IMR-90 (cell line): ENCODE data around the gene CYP26B1. TPM values are rescaled to one million over a fixed set of nuclear protein-coding genes. Genes with fewer than 3 reads are reported as not detected.

Experiments
- ATAC-seq: fragments of 200-7000 bp; cut with Tn5 transposase; 2 replicates; pipeline ENCODE4 v1.9.1; 2020; ENCODE audit warnings: low read depth, mild to moderate bottlenecking, moderate library complexity
- BruUV-seq: library from RNA; stranded (reverse); fragments of 400-500 nt; replicated peaks from 2 replicates; lab custom pipeline; 2021; lab: Mats Ljungman, UMichigan
- CTCF ChIA-PET: fragments of 300-600 bp; formaldehyde crosslinking; extraction: SDS; loops from one replicate; lab custom pipeline; 2021; ENCODE audit warnings: antibody characterized with exemption; lab: Yijun Ruan, JAX
- POLR2A ChIA-PET: fragments of 300-600 bp; sonication (Branson Sonifier 250); formaldehyde crosslinking; loops from one replicate; lab custom pipeline; 2022; ENCODE audit warnings: antibody characterized with exemption; ENCODE audit not compliant: unreplicated experiment; lab: Charles Lee
- DNase-seq: peaks from one replicate; pipeline ENCODE4 v3.0.0; 2013
- H2AFZ ChIP-seq: replicated peaks from 2 replicates; pipeline ENCODE3; 2013; ENCODE audit warnings: low read length, mild to moderate bottlenecking; ENCODE audit not compliant: poor library complexity
- H2AK5ac ChIP-seq: 2 replicates; pipeline ENCODE4 v1.6.1; 2013; ENCODE audit warnings: low read depth, low read length, inconsistent platforms
- H2AK9ac ChIP-seq: replicated peaks from 2 replicates; pipeline ENCODE3; 2013; ENCODE audit warnings: mild to moderate bottlenecking, low read depth, low read length, moderate library complexity; ENCODE audit not compliant: poor library complexity
- H2BK120ac ChIP-seq: 2 replicates; pipeline ENCODE4 v1.6.1; 2013; ENCODE audit warnings: low read depth, low read length, inconsistent platforms
- H2BK15ac ChIP-seq: 3 replicates; pipeline ENCODE4 v1.6.1; 2013; ENCODE audit warnings: low read depth, low read length, inconsistent platforms
- H2BK20ac ChIP-seq: 2 replicates; pipeline ENCODE4 v1.6.1; 2013; ENCODE audit warnings: low read depth, mild to moderate bottlenecking, inconsistent platforms, low read length, moderate library complexity
- H2BK5ac ChIP-seq: 2 replicates; pipeline ENCODE4 v1.6.1; 2013; ENCODE audit warnings: mild to moderate bottlenecking, low read depth, low read length, inconsistent platforms; ENCODE audit not compliant: poor library complexity, severe bottlenecking
- H3K14ac ChIP-seq: replicated peaks from 2 replicates; pipeline ENCODE4 v1.6.1; 2013; ENCODE audit warnings: low read depth, low read length, inconsistent platforms
- H3K18ac ChIP-seq: 2 replicates; pipeline ENCODE4 v1.6.1; 2013; ENCODE audit warnings: low read depth, low read length, control low read depth
- H3K23ac ChIP-seq: 2 replicates; pipeline ENCODE4 v1.6.1; 2013; ENCODE audit warnings: low read depth, low read length, inconsistent platforms
- H3K27ac ChIP-seq: 2 replicates; pipeline ENCODE4 v1.5.1; 2013; ENCODE audit warnings: mild to moderate bottlenecking, control low read depth, low read length; ENCODE audit not compliant: insufficient read depth
- H3K27me3 ChIP-seq: 2 replicates; pipeline ENCODE4 v1.6.1; 2013; ENCODE audit warnings: low read length; ENCODE audit not compliant: control insufficient read depth, insufficient read depth
- H3K36me3 ChIP-seq: 2 replicates; pipeline ENCODE4 v1.6.1; 2013; ENCODE audit warnings: low read length, mixed read lengths; ENCODE audit not compliant: control insufficient read depth, insufficient read depth
- H3K4ac ChIP-seq: 2 replicates; pipeline ENCODE4 v1.6.1; 2013; ENCODE audit warnings: low read depth, low read length, inconsistent platforms
- H3K4me1 ChIP-seq: 2 replicates; pipeline ENCODE4 v1.6.1; 2013; ENCODE audit warnings: low read length, mixed read lengths; ENCODE audit not compliant: control insufficient read depth, insufficient read depth
- H3K4me2 ChIP-seq: 2 replicates; pipeline ENCODE4 v1.6.1; 2013; ENCODE audit warnings: low read depth, mild to moderate bottlenecking, control low read depth, low read length, moderate library complexity
- H3K4me3 ChIP-seq: 2 replicates; pipeline ENCODE4 v1.5.1; 2013; ENCODE audit warnings: low read depth, mild to moderate bottlenecking, control low read depth, low read length, moderate library complexity; ENCODE audit not compliant: insufficient read depth
- H3K56ac ChIP-seq: 2 replicates; pipeline ENCODE4 v1.6.1; 2013; ENCODE audit warnings: low read length, inconsistent platforms; ENCODE audit not compliant: insufficient read depth; ENCODE audit errors: extremely low read depth
- H3K79me1 ChIP-seq, 2 experiments: 2 replicates each; pipeline ENCODE4 v1.6.1; 2013; ENCODE audit warnings: low read length in 2 of 2, inconsistent platforms in 1 of 2, low read depth in 1 of 2
- H3K9ac ChIP-seq: 2 replicates; pipeline ENCODE4 v1.6.1; 2013; ENCODE audit warnings: low read depth, low read length, control low read depth
- H3K9me1 ChIP-seq: 2 replicates; pipeline ENCODE4 v1.6.1; 2013; ENCODE audit warnings: low read length, inconsistent platforms; ENCODE audit not compliant: insufficient read depth
- H3K9me3 ChIP-seq: 2 replicates; pipeline ENCODE4 v1.6.1; 2013; ENCODE audit warnings: low read length; ENCODE audit not compliant: control insufficient read depth, insufficient read depth
- H4K20me1 ChIP-seq: 2 replicates; pipeline ENCODE4 v1.6.1; 2013; ENCODE audit warnings: low read length, inconsistent platforms; ENCODE audit not compliant: insufficient read depth
- H4K5ac ChIP-seq: 2 replicates; pipeline ENCODE4 v1.6.1; 2013; ENCODE audit warnings: mild to moderate bottlenecking, low read depth, low read length, control low read depth
- H4K8ac ChIP-seq, 2 experiments: 2 replicates each; pipeline ENCODE4 v1.6.1; 2013; ENCODE audit warnings: low read depth in 2 of 2, low read length in 2 of 2, control low read depth in 1 of 2, inconsistent platforms in 1 of 2
- H4K91ac ChIP-seq: 2 replicates; pipeline ENCODE4 v1.6.1; 2013; ENCODE audit warnings: low read depth, low read length, inconsistent platforms; ENCODE audit not compliant: insufficient read depth
- BHLHE40 ChIP-seq: fragments of 150-350 bp; IDR thresholded peaks from 2 replicates; pipeline ENCODE4 v1.6.1; 2016; ENCODE audit warnings: mild to moderate bottlenecking, low read depth, low read length
- CHD1 ChIP-seq: IDR thresholded peaks from 2 replicates; pipeline ENCODE4 v1.6.1; 2012; ENCODE audit warnings: low read depth, low read length, improper control_type of control experiment
- FOS ChIP-seq: fragments of 150-350 bp; IDR thresholded peaks from 2 replicates; pipeline ENCODE4 v1.6.1; 2016; ENCODE audit warnings: low read depth, low read length
- MAFK ChIP-seq: IDR thresholded peaks from 2 replicates; pipeline ENCODE4 v1.6.1; 2012; ENCODE audit warnings: low read depth, low read length, improper control_type of control experiment
- MAZ ChIP-seq: IDR thresholded peaks from 2 replicates; pipeline ENCODE4 v1.6.1; 2012; ENCODE audit warnings: low read depth, mild to moderate bottlenecking, low read length, improper control_type of control experiment, moderate library complexity, borderline replicate concordance
- MXI1 ChIP-seq: IDR thresholded peaks from 2 replicates; pipeline ENCODE4 v1.6.1; 2012; ENCODE audit warnings: low read depth, mild to moderate bottlenecking, low read length, moderate library complexity, borderline replicate concordance
- NFE2L2 ChIP-seq: fragments of 150-350 bp; IDR thresholded peaks from 2 replicates; pipeline ENCODE4 v1.6.1; 2016; ENCODE audit warnings: low read depth, mild to moderate bottlenecking, low read length
- POLR2A ChIP-seq: IDR thresholded peaks from 2 replicates; pipeline ENCODE4 v1.6.1; 2012; ENCODE audit warnings: mild to moderate bottlenecking, low read depth, low read length
- RAD21 ChIP-seq: IDR thresholded peaks from 2 replicates; pipeline ENCODE4 v1.6.1; 2012; ENCODE audit warnings: low read length, improper control_type of control experiment
- RCOR1 ChIP-seq: IDR thresholded peaks from 2 replicates; pipeline ENCODE4 v1.6.1; 2012; ENCODE audit warnings: mild to moderate bottlenecking, low read length, improper control_type of control experiment; ENCODE audit not compliant: insufficient replicate concordance
- RFX5 ChIP-seq: IDR thresholded peaks from 2 replicates; pipeline ENCODE4 v1.8.0; 2012; ENCODE audit warnings: low read depth, mild to moderate bottlenecking, low read length, moderate library complexity
- SMC3 ChIP-seq: fragments of 150-350 bp; IDR thresholded peaks from 2 replicates; pipeline ENCODE4 v1.6.1; 2016; ENCODE audit warnings: low read depth, mild to moderate bottlenecking, antibody characterized with exemption, low read length, moderate library complexity
- WGBS, 2 experiments: methylation state at CpG; one replicate each; pipeline versions ENCODE4 v1.1.5 to v1.1.7; 2013; ENCODE audit warnings: missing lambda C conversion rate in 2 of 2; ENCODE audit not compliant: insufficient read length in 1 of 2; ENCODE audit errors: extremely low coverage in 2 of 2; 5-methylcytosine and 5-hydroxymethylcytosine counted together
- dilution Hi-C: fragments of 300-500 bp; cut with HindIII; formaldehyde crosslinking; loops from one replicate; pipeline ENCODE4 v1.14.3; 2018; ENCODE audit warnings: low sequenced_read_pairs; ENCODE audit not compliant: unreplicated experiment
- in situ Hi-C: fragments of 300-500 bp; cut with MboI; formaldehyde crosslinking; loops from 3 replicates; pipeline ENCODE4 v1.14.3; 2019; ENCODE audit warnings: low sequenced_read_pairs, inconsistent platforms, mixed read lengths
- intact Hi-C: fragments of 100-400 bp; cut with micrococcal nuclease; formaldehyde crosslinking; loops from 2 replicates; pipeline ENCODE4 v1.10.0; 2022
- polyA plus RNA-seq, 3 experiments: library from polyadenylated mRNA; depleted of rRNA; stranded (reverse); fragments of >200 nt; gene quantifications; 2 replicates each; pipeline ENCODE4 v1.2.3, GENCODE V29; 2012; ENCODE audit warnings: low replicate concordance in 1 of 3
- total RNA-seq: library from RNA; depleted of rRNA; stranded (reverse); fragments of >200 nt; gene quantifications from 2 replicates; pipeline ENCODE4 v1.2.3, GENCODE V29; 2012
- TF ChIP-seq, protein P1 (sequence below): conservative IDR thresholded peaks from 2 replicates; pipeline ENCODE4 v1.5.1; 2012; ENCODE audit warnings: mild to moderate bottlenecking, low read depth, low read length, improper control_type of control experiment
- TF ChIP-seq, protein P2 (sequence below): fragments of 150-350 bp; IDR thresholded peaks from 2 replicates; pipeline ENCODE4 v1.6.1; 2017; ENCODE audit warnings: mild to moderate bottlenecking, antibody characterized with exemption, low read length, low read depth
- TF ChIP-seq, protein P3 (sequence below): fragments of 150-350 bp; IDR thresholded peaks from 2 replicates; pipeline ENCODE4 v1.6.1; 2016; ENCODE audit warnings: low read depth, mild to moderate bottlenecking, low read length, moderate library complexity, borderline replicate concordance

CYP26B1 gene
- total and polyA plus RNA-seq, 2 of the 4 experiments (the other 2 are of a cell fraction), result 0.02 TPM; not detected in 1

DNA sequence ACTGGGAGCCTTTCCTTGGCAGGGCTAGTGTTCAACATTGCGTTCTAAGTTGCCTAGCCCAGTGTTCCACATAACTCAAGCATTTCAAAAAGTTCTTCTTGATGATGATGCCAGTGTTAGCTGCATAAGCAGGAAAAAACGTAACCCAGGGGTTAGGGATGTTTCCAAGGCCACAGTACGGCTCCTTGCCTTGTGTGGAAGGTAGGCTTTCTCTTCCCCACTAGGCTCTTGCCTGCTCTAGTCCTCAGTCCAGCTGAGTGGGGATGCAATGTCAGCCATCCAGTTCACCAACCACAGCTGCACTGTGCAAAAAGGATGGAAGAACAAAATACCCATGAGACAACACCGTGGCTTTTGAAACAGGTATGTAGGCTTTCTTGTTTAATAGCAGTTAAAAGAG is 28.0 kb upstream of the CYP26B1 start:
- ChIA-PET POLR2A (no interaction called here), CTCF (no interaction called here)
- ATAC-seq, result no peak
- Histone ChIP-seq H4K91ac (no peak overlapping the region), H3K4me1 (no peaks in the 10 kb centered on the region), H4K20me1 (no peaks in the 10 kb centered on the region; the same call in 1 of the 2 replicates), H3K36me3 (peaks cover 10% of the 10 kb centered on the region), H3K27me3 (no peaks in the 10 kb centered on the region), H3K14ac (no peak overlapping the region), H3K79me1 (no peaks in the 10 kb centered on the region), H2AFZ (no peak overlapping the region), H3K4ac (no peak overlapping the region), H3K18ac (no peak overlapping the region), H2BK5ac (no peak overlapping the region), H3K9me1 (peaks cover 4% of the 10 kb centered on the region; the same call in 1 of the 2 replicates), H2BK120ac (no peak overlapping the region), H3K23ac (no peak overlapping the region), H2AK5ac (no peak overlapping the region), H3K4me3 (no peak overlapping the region), H3K9me3 (no peaks in the 10 kb centered on the region), H2AK9ac (no peak overlapping the region), H2BK15ac (no peak overlapping the region), H2BK20ac (no peak overlapping the region), H3K9ac (no peak overlapping the region), H3K56ac (no peak overlapping the region), H3K27ac (no peak overlapping the region), H4K8ac (no peak overlapping the region), H3K4me2 (no peak overlapping the region), H4K5ac (no peak overlapping the region)
- WGBS, 2 experiments, result no CpG with 5 or more reads among the region's 4 CpGs
- BruUV-seq, result no TSS peak
- no peak for TF ChIP-seq MXI1
- TF ChIP-seq MAZ, result no peak
- TF ChIP-seq BHLHE40, result no peak
- TF ChIP-seq CHD1, result no peak
- TF ChIP-seq FOS, result no peak
- TF ChIP-seq, protein P1, sequence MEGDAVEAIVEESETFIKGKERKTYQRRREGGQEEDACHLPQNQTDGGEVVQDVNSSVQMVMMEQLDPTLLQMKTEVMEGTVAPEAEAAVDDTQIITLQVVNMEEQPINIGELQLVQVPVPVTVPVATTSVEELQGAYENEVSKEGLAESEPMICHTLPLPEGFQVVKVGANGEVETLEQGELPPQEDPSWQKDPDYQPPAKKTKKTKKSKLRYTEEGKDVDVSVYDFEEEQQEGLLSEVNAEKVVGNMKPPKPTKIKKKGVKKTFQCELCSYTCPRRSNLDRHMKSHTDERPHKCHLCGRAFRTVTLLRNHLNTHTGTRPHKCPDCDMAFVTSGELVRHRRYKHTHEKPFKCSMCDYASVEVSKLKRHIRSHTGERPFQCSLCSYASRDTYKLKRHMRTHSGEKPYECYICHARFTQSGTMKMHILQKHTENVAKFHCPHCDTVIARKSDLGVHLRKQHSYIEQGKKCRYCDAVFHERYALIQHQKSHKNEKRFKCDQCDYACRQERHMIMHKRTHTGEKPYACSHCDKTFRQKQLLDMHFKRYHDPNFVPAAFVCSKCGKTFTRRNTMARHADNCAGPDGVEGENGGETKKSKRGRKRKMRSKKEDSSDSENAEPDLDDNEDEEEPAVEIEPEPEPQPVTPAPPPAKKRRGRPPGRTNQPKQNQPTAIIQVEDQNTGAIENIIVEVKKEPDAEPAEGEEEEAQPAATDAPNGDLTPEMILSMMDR, result no peak
- TF ChIP-seq RCOR1, result no peak
- TF ChIP-seq, protein P2, sequence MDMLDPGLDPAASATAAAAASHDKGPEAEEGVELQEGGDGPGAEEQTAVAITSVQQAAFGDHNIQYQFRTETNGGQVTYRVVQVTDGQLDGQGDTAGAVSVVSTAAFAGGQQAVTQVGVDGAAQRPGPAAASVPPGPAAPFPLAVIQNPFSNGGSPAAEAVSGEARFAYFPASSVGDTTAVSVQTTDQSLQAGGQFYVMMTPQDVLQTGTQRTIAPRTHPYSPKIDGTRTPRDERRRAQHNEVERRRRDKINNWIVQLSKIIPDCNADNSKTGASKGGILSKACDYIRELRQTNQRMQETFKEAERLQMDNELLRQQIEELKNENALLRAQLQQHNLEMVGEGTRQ, result no peak
- TF ChIP-seq, protein P3, sequence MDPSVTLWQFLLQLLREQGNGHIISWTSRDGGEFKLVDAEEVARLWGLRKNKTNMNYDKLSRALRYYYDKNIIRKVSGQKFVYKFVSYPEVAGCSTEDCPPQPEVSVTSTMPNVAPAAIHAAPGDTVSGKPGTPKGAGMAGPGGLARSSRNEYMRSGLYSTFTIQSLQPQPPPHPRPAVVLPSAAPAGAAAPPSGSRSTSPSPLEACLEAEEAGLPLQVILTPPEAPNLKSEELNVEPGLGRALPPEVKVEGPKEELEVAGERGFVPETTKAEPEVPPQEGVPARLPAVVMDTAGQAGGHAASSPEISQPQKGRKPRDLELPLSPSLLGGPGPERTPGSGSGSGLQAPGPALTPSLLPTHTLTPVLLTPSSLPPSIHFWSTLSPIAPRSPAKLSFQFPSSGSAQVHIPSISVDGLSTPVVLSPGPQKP, result no peak
- TF ChIP-seq POLR2A, result no peak
- TF ChIP-seq RFX5, result no peak
- TF ChIP-seq NFE2L2, result no peak
- TF ChIP-seq MAFK, result no peak
- TF ChIP-seq RAD21, result no peak
- no peak for TF ChIP-seq SMC3
- no peak for DNase-seq
- in situ Hi-C loops (no loop called here), intact Hi-C loops (no loop called here), dilution Hi-C loops (no loop called here)
